Testis (tissue), 3 donors: Measurements from ENCODE around the gene ZCCHC2. TPM values are rescaled to one million over a fixed set of nuclear protein-coding genes. Genes with fewer than 3 reads are reported as not detected.

ENCODE experiments used
- DNase-seq: peaks from one replicate; pipeline ENCODE4 v3.0.0-alpha.2; 2019
- H3K27ac ChIP-seq, 2 donors: fragments of 200-600 bp; sonication (generic); one replicate each; pipeline ENCODE4 v1.5.1; 2019
- H3K27me3 ChIP-seq: fragments of 200-600 bp; sonication (generic); one replicate; pipeline ENCODE4 v1.5.1; 2019
- H3K36me3 ChIP-seq: fragments of 200-600 bp; sonication (generic); one replicate; pipeline ENCODE4 v1.5.1; 2017; ENCODE audit warnings: low read depth; ENCODE audit errors: missing control alignments
- H3K4me1 ChIP-seq: fragments of 200-600 bp; sonication (generic); one replicate; pipeline ENCODE4 v1.5.1; 2019
- H3K4me3 ChIP-seq, 2 donors: fragments of 200-600 bp; sonication (generic); one replicate each; pipeline ENCODE4 v1.5.1; 2017 to 2019
- H3K9me3 ChIP-seq: fragments of 200-600 bp; sonication (generic); one replicate; pipeline ENCODE4 v1.5.1; 2017
- POLR2A ChIP-seq: fragments of 450-650 bp; IDR thresholded peaks from one replicate; pipeline ENCODE4 v1.6.1; 2017; ENCODE audit warnings: antibody characterized with exemption, mild to moderate bottlenecking, moderate library complexity
- WGBS, 2 donors: methylation state at CpG; one replicate each; pipeline ENCODE4 v1.1.5; 2018; 5-methylcytosine and 5-hydroxymethylcytosine counted together
- intact Hi-C: fragments of 100-400 bp; cut with DNase I; formaldehyde crosslinking; loops from one replicate; pipeline ENCODE4 v1.15.1; 2023; ENCODE audit warnings: low total_unique reads
- polyA plus RNA-seq: library from polyadenylated mRNA; stranded (reverse); fragments of 350-450 nt; fragmentation: Illumina TruSeq; extraction: RNeasy Lipid Tissue Mini Kit (QIAGEN cat#74804); gene quantifications from one replicate; pipeline ENCODE4 v1.2.3, GENCODE V29; 2014; ENCODE audit warnings: low read depth, low replicate concordance; ENCODE audit not compliant: insufficient read depth
- total RNA-seq, 2 donors: library from RNA; depleted of rRNA; stranded (reverse); fragments of >200 nt; gene quantifications; one replicate each; pipeline ENCODE4 v1.2.3, GENCODE V29; 2016
- TF ChIP-seq, protein P1 (sequence below), 3 experiments: fragments of 450-650 bp in 2 of 3; fragments of 200-600 bp in 1 of 3; sonication (generic) in 1 of 3; IDR thresholded peaks; one replicate each; pipeline ENCODE4 v1.5.1; 2016 to 2019; ENCODE audit warnings: antibody characterized with exemption in 3 of 3, mild to moderate bottlenecking in 2 of 3, moderate library complexity in 1 of 3

Gene ZCCHC2
- total and polyA plus RNA-seq, 3 donors from 2014 or later, result 46.2 to 56.9 (median 51.6) TPM

DNA sequence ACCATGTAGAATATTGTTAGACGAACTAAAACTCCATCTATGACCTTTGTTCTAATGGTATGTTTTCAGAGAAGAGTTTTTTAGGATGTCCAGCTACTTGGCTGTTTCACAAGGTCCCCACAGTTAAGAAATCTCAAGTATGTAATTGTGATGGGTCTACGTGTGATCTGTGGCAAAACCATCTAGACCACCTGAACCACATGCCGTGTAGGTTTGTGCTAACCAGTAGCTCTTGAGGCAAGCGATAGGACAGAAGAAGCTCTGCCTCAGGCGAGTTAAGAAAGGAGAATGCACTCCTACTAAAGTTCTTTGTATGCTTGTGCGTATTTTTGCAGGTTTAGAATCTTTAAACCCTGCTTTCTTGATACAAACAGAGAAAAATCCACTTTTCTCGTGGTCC is 13.2 kb downstream of the ZCCHC2 start:
- intact Hi-C loops, result no loop called here
- peaks cover 6% of the 10 kb centered on the region for H3K4me1 ChIP-seq

DNA sequence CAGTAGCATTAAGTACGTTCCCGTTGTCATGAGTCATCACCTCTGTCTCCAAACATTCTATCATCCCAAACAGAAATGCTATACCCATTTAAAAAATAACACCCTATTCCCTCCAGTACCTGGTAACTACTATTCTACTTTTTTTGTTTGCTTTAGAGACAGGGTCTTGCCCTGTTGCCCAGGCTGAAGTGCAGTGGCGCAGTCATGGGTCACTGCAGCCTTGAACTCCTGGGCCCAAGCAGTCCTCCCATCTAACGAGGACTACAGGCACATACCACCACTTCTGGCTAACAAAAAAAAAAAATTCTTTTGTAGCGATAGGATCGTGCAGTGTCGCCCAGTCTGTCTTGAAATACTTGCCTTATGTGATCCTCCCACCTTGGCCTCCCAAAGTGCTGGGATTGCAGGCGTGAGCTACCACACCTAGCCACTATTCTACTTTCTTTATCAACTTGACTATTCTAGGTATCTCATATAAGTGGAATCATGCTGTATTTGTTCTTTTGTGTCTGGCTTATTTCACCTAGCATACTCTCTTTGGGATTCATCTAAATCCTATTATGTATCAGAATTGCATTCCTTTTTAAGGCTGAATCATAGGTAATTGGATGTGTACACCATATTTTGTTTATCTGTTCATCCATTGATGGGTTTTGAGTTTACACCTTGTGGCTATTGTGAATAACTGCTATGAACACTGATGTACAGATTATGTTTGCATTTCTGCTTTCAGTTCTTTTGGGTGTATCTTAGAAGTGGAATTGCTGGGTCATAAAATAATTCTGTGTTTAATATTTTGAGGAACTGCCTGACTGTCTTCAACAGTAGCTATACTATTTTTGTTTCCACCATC is 14.4 kb downstream of the ZCCHC2 start:
- DNase-seq, result no peak
- Histone ChIP-seq H3K27ac (no peak overlapping the region), H3K4me1 (peaks cover 6% of the 10 kb centered on the region), H3K9me3 (no peaks in the 10 kb centered on the region), H3K4me3 (no peak overlapping the region), H3K36me3 (no peaks in the 10 kb centered on the region), H3K27me3 (no peaks in the 10 kb centered on the region)
- TF ChIP-seq, protein P1, sequence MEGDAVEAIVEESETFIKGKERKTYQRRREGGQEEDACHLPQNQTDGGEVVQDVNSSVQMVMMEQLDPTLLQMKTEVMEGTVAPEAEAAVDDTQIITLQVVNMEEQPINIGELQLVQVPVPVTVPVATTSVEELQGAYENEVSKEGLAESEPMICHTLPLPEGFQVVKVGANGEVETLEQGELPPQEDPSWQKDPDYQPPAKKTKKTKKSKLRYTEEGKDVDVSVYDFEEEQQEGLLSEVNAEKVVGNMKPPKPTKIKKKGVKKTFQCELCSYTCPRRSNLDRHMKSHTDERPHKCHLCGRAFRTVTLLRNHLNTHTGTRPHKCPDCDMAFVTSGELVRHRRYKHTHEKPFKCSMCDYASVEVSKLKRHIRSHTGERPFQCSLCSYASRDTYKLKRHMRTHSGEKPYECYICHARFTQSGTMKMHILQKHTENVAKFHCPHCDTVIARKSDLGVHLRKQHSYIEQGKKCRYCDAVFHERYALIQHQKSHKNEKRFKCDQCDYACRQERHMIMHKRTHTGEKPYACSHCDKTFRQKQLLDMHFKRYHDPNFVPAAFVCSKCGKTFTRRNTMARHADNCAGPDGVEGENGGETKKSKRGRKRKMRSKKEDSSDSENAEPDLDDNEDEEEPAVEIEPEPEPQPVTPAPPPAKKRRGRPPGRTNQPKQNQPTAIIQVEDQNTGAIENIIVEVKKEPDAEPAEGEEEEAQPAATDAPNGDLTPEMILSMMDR (IDR thresholded peaks at IDR 0.05), result no peak
- TF ChIP-seq POLR2A, result no peak
- WGBS, 2 donors, result 92 to 95% methylated on average over 8 of the region's 8 CpGs
- intact Hi-C loops, result no loop called here

More for the DNA sequence above, 13.2 kb downstream of the ZCCHC2 start:
- no peak for DNase-seq
- no peaks in the 10 kb centered on the region for H3K9me3 ChIP-seq
- H3K27ac ChIP-seq, result no peak overlapping the region
- TF ChIP-seq POLR2A, result no peak
- TF ChIP-seq, protein P1 (IDR thresholded peaks at IDR 0.05), result no peak
- no peak overlapping the region for H3K4me3 ChIP-seq
- H3K36me3 ChIP-seq, result no peaks in the 10 kb centered on the region
- H3K27me3 ChIP-seq, result no peaks in the 10 kb centered on the region
- WGBS, 2 donors, result 95 to 97% methylated on average over 7 of the region's 7 CpGs

DNA sequence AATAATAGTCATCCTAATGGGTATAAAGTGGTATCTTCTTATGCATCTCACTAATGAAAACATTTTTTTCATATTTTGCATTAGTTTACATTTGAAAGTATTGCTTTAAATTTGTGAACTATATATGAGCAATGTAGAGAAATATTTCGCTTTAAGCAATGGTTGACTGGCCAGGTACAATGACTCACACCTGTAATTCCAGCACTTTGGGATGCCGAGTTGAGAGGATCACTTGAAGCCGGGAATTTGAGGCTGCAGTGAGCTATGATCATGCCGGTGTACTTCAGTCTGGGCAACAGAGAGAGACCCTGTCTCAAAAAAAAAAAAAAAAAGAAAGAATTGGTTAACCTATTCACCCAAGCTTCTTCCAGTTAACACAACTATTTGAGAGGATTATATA is 15.1 kb downstream of the ZCCHC2 start:
- DNase-seq, result no peak
- H3K9me3 ChIP-seq, result no peaks in the 10 kb centered on the region
- TF ChIP-seq POLR2A, result no peak
- TF ChIP-seq, protein P1 (IDR thresholded peaks at IDR 0.05), result no peak
- H3K27ac ChIP-seq, result no peak overlapping the region
- whole genome bisulfite sequencing, 2 donors, result 98 to 99% methylated on average over 4 of the region's 4 CpGs
- H3K27me3 ChIP-seq, result no peaks in the 10 kb centered on the region
- no peaks in the 10 kb centered on the region for H3K36me3 ChIP-seq
- intact Hi-C loops, result no loop called here
- H3K4me3 ChIP-seq, result no peak overlapping the region
- H3K4me1 ChIP-seq, result peaks cover 6% of the 10 kb centered on the region

DNA sequence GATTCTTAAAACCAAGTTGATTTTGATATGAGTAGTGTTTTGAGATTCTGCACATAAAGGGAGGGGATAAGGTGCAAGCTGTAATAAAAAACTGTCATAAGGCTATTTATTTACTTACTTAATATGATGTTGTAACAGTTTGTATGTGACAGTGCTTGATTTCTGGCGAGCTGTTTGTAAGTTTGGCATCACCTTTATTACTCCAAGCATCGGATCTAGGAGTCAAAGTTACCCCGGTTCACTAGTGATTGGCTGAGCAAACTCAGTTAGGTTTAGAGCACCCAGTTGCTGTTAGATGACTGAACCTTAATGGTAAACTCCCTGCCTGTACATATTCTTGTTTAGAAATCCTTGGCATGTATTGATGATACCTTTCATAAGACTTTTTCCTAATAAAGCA is 16.1 kb downstream of the ZCCHC2 start:
- Histone ChIP-seq H3K27me3 (no peaks in the 10 kb centered on the region), H3K36me3 (no peaks in the 10 kb centered on the region), H3K27ac (no peak overlapping the region), H3K9me3 (no peaks in the 10 kb centered on the region), H3K4me3 (no peak overlapping the region), H3K4me1 (peaks cover 5% of the 10 kb centered on the region)
- no peak for DNase-seq
- intact Hi-C loops, result no loop called here
- 86 to 93% methylated on average over 3 of the region's 3 CpGs for WGBS, 2 donors
- TF ChIP-seq, protein P1 (IDR thresholded peaks at IDR 0.05), result no peak
- TF ChIP-seq POLR2A, result no peak
